Body of pancreas (tissue), 4 donors: ENCODE results near the gene TOMT. TPM values are rescaled to one million over a fixed set of nuclear protein-coding genes. Genes with fewer than 3 reads are reported as not detected.
"Not testable (repeated sequence)": the region's sequence is repeated elsewhere in the genome, so short reads cannot be mapped to it uniquely, and the experiment has no call there.

ENCODE experiments used
- ATAC-seq: fragments of 150-250 bp; one replicate; pipeline ENCODE4 v1.9.1; 2016
- DNase-seq, 4 donors: peaks; one replicate each; pipeline ENCODE4 v3.0.0-alpha.2; 2019
- H3K27ac ChIP-seq, 4 donors: fragments of 200-600 bp; sonication (generic); 1 replicate in 3 of 4; 2 replicates in 1 of 4; pipeline versions ENCODE4 v1.5.1 to v1.6.1; 2016 to 2019; ENCODE audit warnings: mild to moderate bottlenecking in 1 of 4, mixed read lengths in 1 of 4, moderate library complexity in 1 of 4
- H3K27me3 ChIP-seq, 2 donors: fragments of 200-600 bp; sonication (generic); one replicate each; pipeline ENCODE4 v1.6.0; 2016; ENCODE audit warnings: mild to moderate bottlenecking in 1 of 2
- H3K36me3 ChIP-seq, 2 donors: fragments of 200-600 bp; sonication (generic); replicated peaks in 1 of 2; 2 replicates each; pipeline ENCODE4 v1.5.1; 2016; ENCODE audit warnings: low read depth in 2 of 2; ENCODE audit not compliant: insufficient read depth in 1 of 2
- H3K4me1 ChIP-seq: fragments of 200-600 bp; sonication (generic); one replicate; pipeline ENCODE4 v1.6.0; 2016
- H3K4me3 ChIP-seq, 2 donors: fragments of 200-600 bp; sonication (generic); 1 replicate in 1 of 2; 2 replicates in 1 of 2; pipeline ENCODE4 v1.5.1; 2016 to 2019
- H3K9me3 ChIP-seq, 3 donors: fragments of 200-600 bp; sonication (generic); 1 replicate in 2 of 3; 2 replicates in 1 of 3; pipeline ENCODE4 v1.5.1; 2016
- CTCF ChIP-seq, 7 experiments: fragments of 450-650 bp in 4 of 7; fragments of 200-600 bp in 3 of 7; sonication (generic) in 3 of 7; IDR thresholded peaks; one replicate each; pipeline ENCODE4 v1.5.1; 2016 to 2019; ENCODE audit warnings: antibody characterized with exemption in 7 of 7
- POLR2A ChIP-seq, 3 donors: fragments of 450-650 bp; IDR thresholded peaks; one replicate each; pipeline ENCODE4 v1.6.1; 2016; ENCODE audit warnings: antibody characterized with exemption in 3 of 3, mild to moderate bottlenecking in 2 of 3
- WGBS, 2 donors: methylation state at CpG; one replicate each; pipeline ENCODE4 v1.1.5; 2017; 5-methylcytosine and 5-hydroxymethylcytosine counted together
- intact Hi-C: fragments of 100-400 bp; cut with DNase I; formaldehyde crosslinking; loops from one replicate; pipeline ENCODE4 v1.15.1; 2023
- microRNA-seq, 2 donors: library from miRNA; unstranded; fragments of <30 nt; microRNA quantifications; one replicate each; pipeline ENCODE4, GENCODE V29; 2016; ENCODE audit warnings: borderline number of aligned reads in 2 of 2, borderline replicate concordance in 2 of 2
- small RNA-seq: library from RNA; depleted of rRNA; stranded (forward); fragments of <200 nt; gene quantifications from one replicate; pipeline ENCODE3, GENCODE V24; 2016
- total RNA-seq, 2 donors: library from RNA; depleted of rRNA; stranded (reverse); fragments of >200 nt; gene quantifications; one replicate each; pipeline ENCODE4 v1.1.0, GENCODE V29; 2016

The TOMT gene
- total RNA-seq, 2 donors from 2014 or later, result not detected

GRCh38 chr11:72150882-72151281, 45.2 kb downstream of the TOMT start:
- Histone ChIP-seq H3K27me3 (no peaks in the 10 kb centered on the region), H3K36me3 (no peaks in the 10 kb centered on the region), H3K27ac (no peak overlapping the region), H3K4me1 (no peaks in the 10 kb centered on the region), H3K9me3 (no peaks in the 10 kb centered on the region), H3K4me3 (no peak overlapping the region)
- ATAC-seq (no peak), DNase-seq (no peak)
- intact Hi-C loops, result no loop called here
- WGBS, 2 donors, result 60 to 68% methylated on average over 4 of the region's 4 CpGs
- no peak for TF ChIP-seq POLR2A (IDR thresholded peaks at IDR 0.05)
- TF ChIP-seq CTCF (IDR thresholded peaks at IDR 0.05), result no peak

- intact Hi-C loops, H3K4me3 ChIP-seq, ATAC-seq, H3K27ac ChIP-seq, H3K27me3 ChIP-seq, DNase-seq, H3K4me1 ChIP-seq, H3K9me3 ChIP-seq, H3K36me3 ChIP-seq: not testable (repeated sequence)
- 73 to 76% methylated on average over 6 of the region's 6 CpGs for WGBS, 2 donors
Measured at GRCh38 chr11:72153874-72154273, 48.1 kb downstream of the TOMT start.

GRCh38 chr11:72154816-72155215, 49.1 kb downstream of the TOMT start:
- 76 to 84% methylated on average over 3 of the region's 3 CpGs for whole genome bisulfite sequencing, 2 donors
- H3K27me3 ChIP-seq, result no peaks in the 10 kb centered on the region
- H3K4me1 ChIP-seq, result no peaks in the 10 kb centered on the region
- intact Hi-C loops, result no loop called here
- DNase-seq (no peak), ATAC-seq (no peak)
- no peaks in the 10 kb centered on the region for H3K36me3 ChIP-seq
- no peak overlapping the region for H3K4me3 ChIP-seq
- H3K9me3 ChIP-seq, result no peaks in the 10 kb centered on the region
- H3K27ac ChIP-seq, result no peak overlapping the region
- TF ChIP-seq CTCF (IDR thresholded peaks at IDR 0.05) (no peak), POLR2A (IDR thresholded peaks at IDR 0.05) (no peak)

GRCh38 chr11:72155751-72156150, 50.0 kb downstream of the TOMT start:
- Histone ChIP-seq H3K9me3 (no peaks in the 10 kb centered on the region), H3K27ac (no peak overlapping the region), H3K4me1 (no peaks in the 10 kb centered on the region), H3K4me3 (no peak overlapping the region), H3K27me3 (no peaks in the 10 kb centered on the region), H3K36me3 (no peaks in the 10 kb centered on the region)
- WGBS, 2 donors, result 79 to 83% methylated on average over 4 of the region's 4 CpGs
- intact Hi-C loops, result no loop called here
- no peak for ATAC-seq
- TF ChIP-seq POLR2A (IDR thresholded peaks at IDR 0.05) (no peak), CTCF (IDR thresholded peaks at IDR 0.05) (no peak)
- no peak for DNase-seq

GRCh38 chr11:72157131-72157530, 51.4 kb downstream of the TOMT start:
- Histone ChIP-seq H3K4me1 (no peaks in the 10 kb centered on the region), H3K36me3 (no peaks in the 10 kb centered on the region), H3K27me3 (no peaks in the 10 kb centered on the region), H3K9me3 (no peaks in the 10 kb centered on the region), H3K4me3 (no peak overlapping the region), H3K27ac (no peak overlapping the region)
- TF ChIP-seq CTCF (IDR thresholded peaks at IDR 0.05), result no peak
- TF ChIP-seq POLR2A (IDR thresholded peaks at IDR 0.05), result no peak
- ATAC-seq, result no peak
- DNase-seq, result no peak
- 71 to 72% methylated on average over 4 of the region's 4 CpGs for WGBS, 2 donors
- intact Hi-C loops, result no loop called here

Small RNAs within 50 kb of the gene (microRNA-seq; reads per million reads assigned to microRNA genes)
- 0 reads per million in 2 donors for gene MIR3165

Small RNAs within 50 kb of the gene (small RNA-seq; reads per million reads assigned to genes)
- gene MIR3165, result not detected

Other genes starting within 250 kb of the TOMT start
- not detected for gene DEFB131B, start 227.5 kb upstream of the TOMT start, total RNA-seq
- 10 to 100 TPM in 1 of 2 donors, 1 to 10 TPM in 1; 7.3 to 14.5 TPM for gene XNDC1N, start 177.3 kb upstream of the TOMT start, total RNA-seq
- gene RNF121, start 176.9 kb upstream of the TOMT start, total RNA-seq, result 10 to 100 TPM; 17.9 to 24.4 TPM
- gene IL18BP, start 107.0 kb upstream of the TOMT start, total RNA-seq, result 1 to 10 TPM; 3.1 to 9.6 TPM
- gene NUMA1, start 25.4 kb upstream of the TOMT start, total RNA-seq, result 100 to 1,000 TPM; 173 to 191 TPM
- 1 to 10 TPM; 2.3 to 9.9 TPM for gene LRRC51, start 25.1 kb upstream of the TOMT start, total RNA-seq
- gene LAMTOR1, start 2.6 kb upstream of the TOMT start, total RNA-seq, result 10 to 100 TPM; 65.6 to 66.9 TPM
- 10 to 100 TPM; 14.2 to 22.1 TPM for gene ANAPC15, start 6.8 kb downstream of the TOMT start, total RNA-seq
- gene FOLR3, start 29.8 kb downstream of the TOMT start, total RNA-seq, result not detected
- gene FOLR1, start 86.2 kb downstream of the TOMT start, total RNA-seq, result 1 to 10 TPM in 1 of 2 donors, under 1 TPM in 1; 0.52 to 3.0 TPM
- gene FOLR2, start 110.9 kb downstream of the TOMT start, total RNA-seq, result 10 to 100 TPM; 11.4 to 49.1 TPM
- 10 to 100 TPM; 47.2 to 53.7 TPM for gene INPPL1, start 118.8 kb downstream of the TOMT start, total RNA-seq
- gene PHOX2A, start 138.3 kb downstream of the TOMT start, total RNA-seq, result not detected